ENCODE data around the gene NME8.
"Not testable (repeated sequence)": the region's sequence is repeated elsewhere in the genome, so short reads cannot be mapped to it uniquely, and the experiment has no call there.

Gene NME8, protein sequence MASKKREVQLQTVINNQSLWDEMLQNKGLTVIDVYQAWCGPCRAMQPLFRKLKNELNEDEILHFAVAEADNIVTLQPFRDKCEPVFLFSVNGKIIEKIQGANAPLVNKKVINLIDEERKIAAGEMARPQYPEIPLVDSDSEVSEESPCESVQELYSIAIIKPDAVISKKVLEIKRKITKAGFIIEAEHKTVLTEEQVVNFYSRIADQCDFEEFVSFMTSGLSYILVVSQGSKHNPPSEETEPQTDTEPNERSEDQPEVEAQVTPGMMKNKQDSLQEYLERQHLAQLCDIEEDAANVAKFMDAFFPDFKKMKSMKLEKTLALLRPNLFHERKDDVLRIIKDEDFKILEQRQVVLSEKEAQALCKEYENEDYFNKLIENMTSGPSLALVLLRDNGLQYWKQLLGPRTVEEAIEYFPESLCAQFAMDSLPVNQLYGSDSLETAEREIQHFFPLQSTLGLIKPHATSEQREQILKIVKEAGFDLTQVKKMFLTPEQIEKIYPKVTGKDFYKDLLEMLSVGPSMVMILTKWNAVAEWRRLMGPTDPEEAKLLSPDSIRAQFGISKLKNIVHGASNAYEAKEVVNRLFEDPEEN

DNA sequence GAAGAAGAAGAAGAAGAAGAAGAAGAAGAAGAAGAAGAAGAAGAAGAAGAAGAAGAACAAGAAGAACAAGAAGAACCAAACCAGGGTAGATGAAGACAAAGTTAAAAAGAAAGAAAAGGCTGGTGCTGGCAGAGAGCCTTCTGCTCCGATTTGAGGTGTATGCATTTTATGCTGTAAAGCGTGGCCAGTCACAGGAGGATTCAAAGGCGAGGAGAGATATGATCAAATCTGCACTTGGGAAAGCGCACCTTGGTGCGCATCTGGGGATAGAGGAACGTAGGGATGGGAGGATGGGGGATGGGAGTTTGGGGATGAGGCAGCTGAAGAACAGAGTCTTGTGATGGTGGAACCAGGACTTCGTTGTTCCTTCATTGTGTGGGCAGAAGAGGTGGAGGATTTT, at the start of gene NME8:
NME8 (plus strand) TSS at position 301 of the 400 bp plus-strand sequence. CDS start 1,670 bp downstream, outside the sequence.
- DNase-seq, result no peak

DNA sequence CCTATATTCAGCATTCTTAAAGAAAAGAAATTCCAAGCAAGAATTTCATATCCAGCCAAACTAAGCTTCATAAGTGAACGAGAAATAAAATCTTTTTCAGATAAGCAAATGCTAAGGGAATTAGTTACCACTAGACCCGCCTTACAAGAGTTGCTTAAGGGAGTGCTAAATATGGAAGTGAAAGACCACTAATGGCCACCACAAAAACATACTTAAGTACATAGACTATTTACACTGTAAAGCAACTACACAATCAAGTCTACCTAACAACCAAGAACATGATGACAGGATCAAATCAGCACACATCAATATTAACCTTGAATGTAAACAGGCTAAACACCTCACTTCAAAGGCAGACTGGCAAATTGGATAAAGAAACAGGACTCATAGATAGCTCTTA, 42.2 kb upstream of the NME8 start:
- no peak for DNase-seq

DNA sequence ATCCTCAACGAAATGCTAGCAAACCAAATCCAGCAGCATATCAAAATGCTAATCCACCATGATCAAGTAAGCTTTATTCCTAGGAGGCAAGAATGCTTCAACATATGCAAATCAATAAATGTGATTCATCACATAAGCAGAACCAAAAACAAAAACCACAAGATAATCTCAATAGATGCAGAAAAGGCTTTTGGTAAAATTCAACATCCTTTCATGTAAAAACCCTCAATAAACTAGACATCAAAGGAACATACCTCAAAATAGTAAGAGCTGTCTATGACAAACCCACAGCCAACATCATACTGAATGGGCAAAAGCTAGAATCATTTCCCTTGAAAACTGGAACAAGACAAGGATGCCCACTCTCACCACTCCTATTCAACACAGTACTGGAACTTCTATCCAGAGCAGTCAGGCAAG, 36.2 kb upstream of the NME8 start:
- not testable (repeated sequence) for DNase-seq

DNA sequence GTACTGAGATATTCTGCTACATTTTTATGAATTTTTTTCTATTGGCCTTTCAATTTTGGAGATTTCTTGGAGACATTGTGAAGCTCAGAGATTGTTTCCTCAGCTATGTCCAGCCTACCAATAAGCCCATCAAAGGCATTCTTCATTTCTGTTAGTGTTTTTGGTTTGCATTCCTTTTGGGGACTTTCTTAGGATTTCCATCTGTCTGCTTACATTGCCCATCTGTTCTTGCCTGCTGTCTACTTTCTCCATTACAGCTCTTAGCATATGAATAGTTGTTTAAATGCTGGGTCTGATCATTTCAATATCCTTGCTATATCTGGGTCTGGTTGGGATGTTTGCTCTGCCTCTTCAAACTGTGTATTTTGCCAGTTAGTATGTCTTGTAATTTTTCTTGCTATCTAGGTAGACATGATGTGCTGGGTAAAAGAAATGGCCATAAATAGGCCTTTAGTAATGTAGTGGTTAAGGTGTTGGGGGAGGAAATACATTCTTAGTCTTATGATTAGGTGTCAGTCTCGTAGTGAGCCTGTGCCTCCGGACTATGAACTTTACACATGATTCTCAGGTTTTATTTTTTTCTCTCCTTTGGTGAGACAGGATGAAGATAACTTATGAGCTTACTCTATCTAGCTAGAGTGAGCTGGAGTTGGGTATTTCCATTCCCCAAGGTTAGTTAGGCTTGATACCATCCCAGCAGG, 32.6 kb upstream of the NME8 start:
- DNase-seq, result no peak

DNA sequence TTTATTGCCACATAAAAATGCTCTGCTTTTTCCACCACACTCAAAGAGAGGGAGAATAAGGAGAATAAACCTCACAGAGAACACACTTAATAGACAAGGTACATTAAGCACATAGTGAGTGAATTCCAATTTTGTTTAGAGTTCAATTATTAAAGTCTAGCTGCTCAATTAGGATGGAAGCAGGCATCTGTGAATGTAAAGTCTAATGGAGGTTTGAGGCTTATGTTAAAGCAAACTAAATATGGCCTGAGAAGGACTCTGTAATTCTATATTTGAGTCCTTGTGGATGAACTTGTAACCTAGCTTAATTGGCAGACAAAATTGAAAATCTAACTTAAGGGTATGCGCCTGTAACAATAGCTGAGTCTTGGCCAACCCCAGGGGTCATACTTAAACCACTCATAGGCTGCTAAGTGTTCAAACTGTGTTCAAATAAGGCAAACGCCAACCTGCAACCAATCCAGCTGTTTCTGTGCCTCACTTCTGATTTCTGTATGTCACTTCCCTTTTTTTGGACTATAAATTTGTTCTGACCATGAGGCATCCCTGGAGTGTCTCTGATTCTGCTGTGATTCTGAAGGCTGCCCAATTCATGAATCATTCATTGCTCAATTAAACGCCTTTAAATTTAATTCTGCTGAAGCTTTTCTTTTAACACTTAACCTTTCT, 31.3 kb upstream of the NME8 start:
- no peak for DNase-seq

DNA sequence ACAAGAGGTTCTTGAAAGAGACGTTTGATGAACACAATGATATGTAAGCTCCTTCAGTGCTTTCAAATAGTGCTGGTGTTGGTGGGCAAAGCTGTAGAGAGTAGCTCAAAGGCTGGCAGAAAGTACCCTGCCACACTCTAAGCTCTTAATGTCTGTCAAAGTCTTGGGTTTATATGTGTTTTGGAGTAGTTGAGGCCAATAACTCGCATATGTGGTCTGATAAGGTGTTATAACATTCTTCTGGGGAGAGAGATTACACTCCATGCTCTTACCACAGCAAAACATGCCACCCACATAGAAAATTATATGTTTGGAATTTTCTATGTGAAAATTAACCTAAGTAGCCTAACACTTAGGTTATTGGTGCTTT, 30.8 kb upstream of the NME8 start:
- no peak for DNase-seq

DNA sequence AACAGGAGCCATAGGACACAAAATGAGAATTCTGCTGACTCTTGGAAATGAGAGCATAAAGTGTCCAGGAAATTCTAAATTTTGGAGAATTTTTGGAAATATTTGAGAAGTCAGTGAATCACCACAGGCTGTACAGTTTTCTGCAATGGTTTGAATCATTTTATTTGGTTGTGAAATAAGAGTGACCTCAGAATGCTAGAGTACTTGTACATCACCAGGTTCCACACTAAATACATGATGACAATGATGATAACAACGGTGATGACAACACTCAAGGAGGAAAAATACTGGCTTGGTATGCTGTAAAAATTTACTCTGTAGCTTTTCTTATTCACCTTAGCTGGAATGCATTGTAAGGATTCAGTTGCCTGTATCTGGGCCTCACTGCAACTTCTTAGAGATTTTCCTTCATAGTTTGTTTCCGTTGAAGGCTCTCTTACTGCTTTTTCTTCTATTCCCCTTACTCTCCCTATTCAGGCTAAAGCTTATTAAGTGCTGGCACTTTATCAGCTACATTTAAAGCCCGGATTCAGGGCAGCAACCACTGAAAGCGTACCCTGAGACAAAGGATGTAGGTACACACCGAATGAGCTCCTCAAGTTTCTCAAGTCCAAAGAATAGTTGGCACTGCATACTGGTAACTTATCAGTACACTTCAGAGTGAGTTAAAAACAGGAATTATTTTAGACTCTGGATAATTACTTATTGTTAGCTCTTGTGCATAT, 30.2 kb upstream of the NME8 start:
- DNase-seq, result no peak

DNA sequence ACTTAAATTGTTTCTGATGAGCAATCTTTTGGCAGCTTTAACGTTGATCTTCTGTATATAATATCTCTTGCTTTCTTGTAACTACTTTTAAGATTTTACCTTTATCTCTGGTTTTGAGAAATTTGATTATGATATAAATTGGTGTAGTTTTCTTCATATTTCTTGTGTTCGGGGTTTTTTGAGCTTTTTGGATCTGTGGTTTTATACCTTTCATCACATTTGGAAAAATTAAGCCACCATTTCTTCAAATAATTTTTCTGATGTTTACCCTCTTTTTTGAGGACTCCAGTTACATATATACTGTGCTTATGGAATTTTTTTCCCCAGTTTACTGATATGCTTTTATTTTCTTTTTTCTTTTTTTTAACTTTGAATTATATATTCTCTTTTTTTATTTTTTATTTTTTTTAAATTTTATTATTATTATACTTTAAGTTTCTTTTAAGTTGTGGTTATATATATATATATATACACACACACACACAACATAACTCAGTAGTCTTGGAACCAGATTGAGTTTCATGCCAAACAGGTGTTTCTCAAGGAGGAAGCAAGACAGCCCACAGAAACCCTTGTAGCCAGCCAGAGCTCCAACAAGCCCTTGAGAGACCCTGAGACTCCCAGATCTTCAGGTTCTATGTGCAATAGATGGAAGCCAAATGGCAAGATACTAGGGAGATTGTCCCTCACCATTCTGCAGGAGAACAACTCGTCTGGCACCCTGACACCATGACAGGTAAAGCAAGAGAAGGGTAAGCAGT, 27.5 kb upstream of the NME8 start:
- DNase-seq, result no peak

DNA sequence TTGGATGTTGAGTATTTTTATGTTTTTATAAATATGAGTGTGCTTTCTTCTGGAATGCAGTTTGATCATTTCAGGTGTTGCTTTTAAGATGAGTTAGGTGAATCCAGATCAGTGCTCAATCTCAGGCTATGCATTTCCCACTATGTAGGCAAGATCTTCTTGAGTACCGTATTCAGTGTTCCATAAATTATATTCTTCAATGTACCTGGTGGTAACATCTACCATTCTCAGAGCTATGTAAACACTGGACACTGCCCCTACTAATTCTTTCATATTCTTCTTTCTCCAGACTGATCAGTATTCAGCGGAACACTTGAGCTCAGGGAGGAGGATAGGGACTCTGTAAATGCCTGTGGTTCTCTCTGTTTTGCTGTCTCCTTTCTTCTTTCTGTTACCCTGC, 25.5 kb upstream of the NME8 start:
- no peak for DNase-seq

DNA sequence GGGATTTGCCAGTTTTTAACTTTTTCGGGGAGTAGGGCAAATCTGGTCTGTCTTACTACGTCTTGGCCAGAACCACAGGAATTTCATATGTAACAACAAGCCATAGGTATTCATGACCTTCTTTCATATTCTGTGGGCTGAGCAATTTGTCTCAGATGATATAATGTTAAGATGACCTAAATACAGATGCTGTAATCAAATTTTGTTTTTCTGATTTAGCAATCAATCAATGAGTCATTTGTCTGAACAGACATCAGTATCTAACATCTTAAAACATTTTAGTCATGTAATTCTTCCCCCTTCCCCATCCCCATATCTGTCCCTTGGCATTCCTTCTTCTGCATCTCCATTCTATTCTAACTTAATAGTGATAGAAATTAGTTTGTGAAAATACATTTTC, 24.8 kb upstream of the NME8 start:
- no peak for DNase-seq

DNA sequence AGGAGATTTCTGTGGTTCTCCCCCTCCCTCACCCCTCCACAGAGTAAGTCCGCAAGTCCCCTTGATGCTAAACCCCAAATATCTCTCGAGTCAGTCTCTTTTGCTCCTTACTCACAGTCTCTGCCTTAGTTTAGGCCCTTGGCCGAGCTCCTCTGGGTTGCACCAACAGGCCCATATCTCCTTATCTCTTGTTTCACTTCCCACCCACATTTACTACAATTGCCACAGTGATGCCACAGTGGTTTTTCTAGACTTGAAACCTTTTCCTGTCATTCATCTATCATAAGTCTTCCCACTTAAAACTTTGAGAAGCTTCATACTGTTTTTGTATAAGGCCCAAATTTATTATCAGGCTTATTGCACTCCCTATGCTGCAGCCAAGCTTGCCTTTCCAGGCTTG, 23.4 kb upstream of the NME8 start:
- no peak for DNase-seq

DNA sequence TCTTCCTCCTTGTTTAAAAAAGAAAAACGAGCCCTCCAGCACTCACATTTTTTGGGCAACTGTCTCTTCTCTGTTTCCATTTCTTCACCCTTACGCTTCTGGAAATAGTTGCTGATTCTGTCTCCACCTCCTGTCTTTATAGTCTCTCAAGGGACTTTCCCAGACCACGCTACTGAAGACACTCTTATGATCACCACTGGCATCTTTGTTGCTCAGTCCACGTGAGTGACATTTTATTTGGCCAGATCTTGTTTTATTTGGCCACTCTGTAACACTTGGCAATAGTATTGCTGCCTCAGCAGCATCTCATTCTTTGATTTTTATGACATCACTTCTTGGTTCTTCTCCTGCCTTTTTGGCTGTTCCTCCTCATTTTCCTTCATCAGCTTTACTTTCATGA, 21.6 kb upstream of the NME8 start:
- DNase-seq, result no peak

DNA sequence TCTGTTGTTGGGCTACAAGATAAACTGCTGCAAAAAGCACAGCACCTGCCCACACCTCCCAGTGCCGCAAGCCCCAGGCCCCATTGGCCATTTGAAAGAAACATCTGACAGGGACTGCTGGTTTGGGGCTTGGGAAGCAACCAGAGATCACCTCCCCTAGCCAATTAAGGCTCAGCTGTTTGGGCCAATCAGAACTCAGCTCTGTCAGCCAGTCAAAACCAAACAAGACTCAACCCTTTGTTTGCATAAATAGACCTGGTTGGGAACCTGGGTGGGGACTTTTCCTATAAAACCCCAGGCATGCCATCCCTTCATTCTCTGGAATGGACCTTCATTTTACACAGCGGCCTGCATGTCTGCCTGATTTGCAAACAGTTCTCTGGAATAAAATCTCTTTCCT, 17.2 kb upstream of the NME8 start:
- DNase-seq, result no peak

DNA sequence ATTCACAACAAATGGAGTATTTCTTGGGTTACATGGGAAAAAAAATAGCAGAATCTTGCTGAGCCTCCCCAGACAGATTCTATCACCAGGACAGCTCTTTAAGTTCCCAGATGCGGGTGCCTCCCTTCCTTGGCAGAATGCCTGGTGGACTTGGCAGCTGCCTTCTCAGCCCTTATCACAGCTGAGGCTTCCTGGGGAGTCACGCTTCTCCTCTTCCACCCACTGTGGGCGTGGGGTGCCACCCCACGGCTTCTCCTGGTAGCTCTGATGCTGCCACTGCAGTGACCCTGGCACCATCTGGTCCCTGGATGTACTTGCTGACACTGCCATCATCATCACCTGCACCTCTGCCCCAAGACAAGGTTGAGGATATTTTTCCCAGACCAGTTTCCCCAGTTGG, 16.2 kb upstream of the NME8 start:
- DNase-seq, result no peak

DNA sequence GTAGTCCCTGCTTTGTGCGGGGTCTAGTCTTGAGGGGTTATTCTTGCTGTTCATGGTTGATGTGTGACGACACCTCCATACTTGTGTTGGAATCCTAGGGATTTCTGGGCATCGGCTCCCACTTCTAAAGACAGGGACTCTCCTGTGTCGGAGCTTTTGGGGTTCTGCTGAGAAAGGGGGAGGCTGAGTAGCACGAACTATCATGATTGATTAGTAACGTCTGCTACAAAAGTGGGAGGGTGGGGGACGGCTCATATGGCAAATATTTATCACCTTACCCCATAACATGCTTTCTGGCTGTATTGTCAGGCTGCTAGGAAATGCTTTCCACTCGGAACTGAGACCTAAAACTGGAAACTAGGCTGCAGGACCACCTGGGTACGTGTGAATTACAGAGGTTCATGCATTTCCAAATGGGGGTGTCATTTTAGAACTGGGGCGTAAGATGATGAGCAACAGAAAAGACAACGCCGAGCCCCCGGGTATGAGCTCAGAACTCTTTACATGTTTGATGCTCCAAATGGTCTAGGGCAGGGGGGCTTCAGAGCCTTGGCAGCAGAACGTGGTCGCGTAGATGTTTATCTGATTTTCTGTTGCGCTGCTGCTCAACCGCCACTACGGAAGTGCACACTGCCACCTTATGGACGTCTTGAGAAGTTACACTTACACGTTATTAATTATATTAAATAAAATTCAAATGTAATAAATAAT, 15.1 kb upstream of the NME8 start:
- peak; percentile 55 for DNase-seq

DNA sequence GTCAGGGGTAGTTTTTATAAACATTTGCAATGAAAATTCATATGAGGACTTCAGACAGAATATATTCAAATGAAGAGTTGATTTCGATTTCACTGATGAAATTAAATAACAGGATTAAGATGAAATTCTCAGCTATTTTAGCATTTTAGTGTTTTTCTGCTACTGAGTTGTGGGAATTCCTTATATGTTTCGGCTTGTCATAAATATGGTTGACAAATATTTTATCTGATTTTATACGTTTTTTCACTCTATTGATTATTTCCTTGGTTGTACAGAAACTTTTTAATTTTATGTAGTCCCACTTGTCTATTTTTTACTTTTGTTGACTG, 14.6 kb upstream of the NME8 start:
- DNase-seq, result no peak

DNA sequence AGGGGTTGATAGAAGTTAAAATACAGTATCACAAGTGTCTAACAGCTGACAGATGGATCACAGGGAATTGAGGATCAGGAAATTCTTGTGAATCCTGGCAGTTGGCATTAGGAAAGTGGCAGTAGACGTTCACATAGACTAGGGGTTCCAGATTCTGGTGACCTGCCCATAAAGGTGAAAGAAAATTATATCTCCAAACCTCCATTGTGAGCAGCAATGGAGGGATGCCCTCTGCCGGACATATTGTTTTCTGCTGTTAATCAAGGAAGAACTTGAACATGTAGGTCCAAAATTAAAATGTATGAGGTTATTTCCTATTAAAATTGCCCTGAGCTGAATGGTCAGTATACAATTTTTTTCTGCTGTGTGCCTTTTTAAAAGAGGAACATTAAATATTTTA, 5.1 kb downstream of the NME8 start:
- DNase-seq, result no peak

DNA sequence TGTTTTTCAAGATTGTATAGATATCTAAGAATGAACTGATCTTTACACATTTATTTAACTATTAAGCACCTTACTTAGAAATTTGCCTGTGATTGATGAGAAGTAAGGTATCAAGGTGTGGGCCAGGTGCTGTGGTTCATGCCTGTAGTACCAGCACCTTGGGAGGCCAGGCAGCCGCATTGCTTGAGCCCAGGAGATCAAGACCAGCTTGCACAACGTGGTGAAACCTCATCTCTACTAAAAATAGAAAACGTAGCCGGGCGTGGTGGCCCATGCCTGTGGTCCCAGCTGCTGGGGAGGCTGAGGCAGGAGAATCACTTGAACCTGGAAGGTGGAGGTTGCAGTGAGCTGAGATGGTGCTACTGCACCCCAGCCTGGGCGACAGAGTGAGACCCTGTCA, 33.7 kb downstream of the NME8 start:
- no peak for DNase-seq

DNA sequence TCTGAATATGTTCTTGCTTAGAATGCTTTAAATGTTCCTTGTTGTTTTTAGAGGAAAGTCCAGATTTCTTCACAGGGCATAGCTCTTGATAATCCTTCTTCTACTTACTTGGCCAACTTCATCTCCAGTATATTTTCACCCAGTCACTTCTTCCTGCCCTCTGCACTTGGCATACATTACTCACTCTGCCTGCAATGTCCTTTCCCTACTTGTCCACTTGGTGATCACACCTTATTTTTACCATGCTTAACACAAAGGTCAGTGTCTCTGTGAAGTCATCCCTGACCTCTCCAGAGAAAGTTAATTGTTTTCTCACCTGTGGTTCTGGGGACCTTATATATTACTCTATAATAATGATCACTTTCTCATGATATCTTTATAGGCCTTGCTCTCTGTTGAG, 45.0 kb downstream of the NME8 start:
- no peak for DNase-seq

DNA sequence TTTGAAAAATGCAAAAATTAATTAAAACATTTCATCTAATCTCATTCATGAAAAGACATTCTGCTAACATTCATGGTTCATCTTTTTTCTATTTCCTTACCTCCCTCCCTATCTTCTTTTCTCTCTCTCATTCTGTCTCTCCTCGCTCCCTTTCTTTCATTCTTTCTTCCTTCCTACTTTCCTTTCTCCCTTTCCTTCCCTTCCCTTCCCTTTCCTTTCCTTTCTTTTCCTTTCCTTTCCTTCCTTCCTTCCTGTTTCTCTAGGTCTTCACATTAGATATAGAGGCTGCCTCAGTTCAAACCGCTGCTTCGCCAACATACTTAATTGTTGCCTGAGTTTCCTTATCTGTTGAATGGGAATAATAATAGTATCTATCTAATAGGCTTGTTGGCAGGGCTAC, 46.3 kb downstream of the NME8 start:
- DNase-seq, result no peak

DNA sequence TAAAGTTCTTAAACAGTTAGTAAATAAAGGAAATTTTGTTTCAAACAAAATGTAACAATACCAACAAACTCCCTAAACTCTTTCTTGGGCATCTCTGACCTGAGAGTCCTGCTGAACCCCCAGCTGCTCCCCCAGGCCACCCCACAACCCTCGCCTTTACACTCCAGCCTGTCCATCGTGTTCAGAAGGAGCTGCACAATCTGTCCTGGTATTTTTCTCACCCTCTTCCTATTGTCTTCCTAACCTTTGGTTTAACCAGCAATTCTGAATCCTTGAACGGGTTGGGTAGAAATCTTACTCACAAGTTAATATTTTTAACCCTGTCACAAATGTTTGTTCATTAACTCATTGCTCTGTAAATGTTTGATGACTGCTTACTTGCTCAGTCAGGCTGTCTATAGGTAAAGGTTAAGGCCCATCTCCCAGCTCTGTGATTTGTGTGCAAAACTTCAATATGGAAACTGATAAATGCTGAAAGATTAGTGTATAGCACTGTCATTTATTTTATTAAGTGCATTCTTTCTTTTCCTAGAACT, 51.4 kb downstream of the NME8 start:
- no peak for DNase-seq

Measured in retina (tissue), 1 donor.